ENCODE measurements around the gene AMOTL2.

Gene AMOTL2

DNA sequence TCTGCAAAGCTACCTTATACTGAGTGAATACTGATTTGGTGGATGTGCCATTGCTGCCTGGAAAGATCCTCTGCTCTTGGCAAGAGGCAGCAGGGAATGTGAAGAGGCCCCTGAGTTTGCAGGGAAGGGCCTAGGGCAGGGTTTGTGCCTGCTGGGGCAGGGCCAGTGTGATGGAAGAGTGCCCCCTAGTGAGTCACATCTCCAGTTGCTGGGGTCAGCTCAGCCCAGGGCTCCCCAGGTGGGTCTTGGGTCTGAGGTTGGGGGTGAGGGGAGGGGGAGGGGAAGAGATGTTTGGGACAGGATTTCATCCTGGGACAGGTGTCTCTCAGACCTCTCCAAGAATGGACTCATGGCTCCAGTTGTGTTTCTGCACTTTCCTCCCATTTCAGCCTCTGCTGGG lies 4.1 kb upstream of the AMOTL2 start:
- no peak for DNase-seq

DNA sequence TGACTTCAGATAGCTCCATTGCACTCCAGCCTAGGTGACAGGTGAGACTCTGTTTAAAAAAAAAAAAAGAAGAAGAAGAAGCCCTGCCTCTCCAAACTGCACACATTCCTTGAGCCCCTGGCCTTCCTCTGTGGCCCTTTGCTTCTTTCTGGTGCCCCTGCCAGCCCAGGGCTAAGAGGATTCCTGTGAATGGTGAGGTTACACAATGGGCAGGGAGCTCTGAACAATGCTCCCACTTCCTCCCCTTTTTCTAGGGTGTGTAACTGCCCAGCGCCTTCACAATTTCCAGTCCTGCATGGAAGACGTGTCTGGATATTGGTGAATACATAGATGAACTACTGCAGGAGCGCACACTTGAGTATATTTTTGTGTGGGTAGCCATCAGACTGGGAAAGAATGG lies 3.6 kb upstream of the AMOTL2 start:
- DNase-seq, result no peak

DNA sequence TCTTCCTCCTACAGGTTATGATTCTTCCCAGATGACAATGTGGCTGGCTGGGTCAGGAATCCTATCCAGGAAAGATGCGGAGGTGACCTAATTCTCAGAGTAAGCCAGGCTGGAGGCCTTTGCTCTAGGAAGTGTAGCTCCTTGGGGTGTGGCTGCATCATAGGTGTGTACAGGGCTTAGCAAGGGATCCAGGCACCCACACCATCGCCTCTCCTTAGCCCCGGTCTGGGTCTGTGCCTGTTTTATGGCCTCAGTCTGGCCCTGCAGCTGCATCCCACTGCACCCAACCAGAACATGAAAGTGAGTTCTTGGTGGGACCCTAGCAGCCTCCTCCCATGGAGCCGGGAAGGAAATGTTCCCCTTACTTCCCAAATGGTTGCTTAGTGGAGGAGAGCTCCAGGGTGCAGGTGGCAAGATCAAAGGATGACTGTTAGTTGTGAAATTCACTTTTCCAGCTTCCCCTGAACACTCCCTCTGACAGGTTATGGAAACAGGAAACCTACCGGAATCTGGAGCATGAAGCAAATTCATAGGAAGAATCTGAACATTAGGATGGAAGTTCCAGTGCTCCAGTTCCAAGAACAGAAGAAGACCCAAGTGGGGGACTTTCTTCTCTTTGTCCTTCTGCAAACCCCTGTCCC lies 2.7 kb upstream of the AMOTL2 start:
- DNase-seq, result no peak

DNA sequence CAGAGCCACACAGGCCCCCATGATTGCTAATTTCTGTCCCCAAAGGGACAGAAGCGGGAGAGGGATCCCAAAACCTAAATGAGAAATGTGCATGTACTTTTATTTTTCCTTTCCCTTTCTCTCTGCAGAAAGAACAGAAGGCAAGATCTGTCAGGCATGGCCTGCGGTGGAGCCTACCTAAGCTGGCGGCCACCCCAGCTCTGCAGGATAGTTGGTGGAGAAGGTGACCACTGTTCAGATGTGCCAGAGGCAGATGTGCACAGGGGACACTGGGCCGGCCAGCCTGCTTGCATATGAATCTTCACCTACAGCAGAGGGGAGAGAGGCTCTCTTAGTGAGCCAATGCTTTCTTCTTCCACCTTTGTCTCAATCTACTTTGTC lies 2.1 kb upstream of the AMOTL2 start:
- no peak for DNase-seq

DNA sequence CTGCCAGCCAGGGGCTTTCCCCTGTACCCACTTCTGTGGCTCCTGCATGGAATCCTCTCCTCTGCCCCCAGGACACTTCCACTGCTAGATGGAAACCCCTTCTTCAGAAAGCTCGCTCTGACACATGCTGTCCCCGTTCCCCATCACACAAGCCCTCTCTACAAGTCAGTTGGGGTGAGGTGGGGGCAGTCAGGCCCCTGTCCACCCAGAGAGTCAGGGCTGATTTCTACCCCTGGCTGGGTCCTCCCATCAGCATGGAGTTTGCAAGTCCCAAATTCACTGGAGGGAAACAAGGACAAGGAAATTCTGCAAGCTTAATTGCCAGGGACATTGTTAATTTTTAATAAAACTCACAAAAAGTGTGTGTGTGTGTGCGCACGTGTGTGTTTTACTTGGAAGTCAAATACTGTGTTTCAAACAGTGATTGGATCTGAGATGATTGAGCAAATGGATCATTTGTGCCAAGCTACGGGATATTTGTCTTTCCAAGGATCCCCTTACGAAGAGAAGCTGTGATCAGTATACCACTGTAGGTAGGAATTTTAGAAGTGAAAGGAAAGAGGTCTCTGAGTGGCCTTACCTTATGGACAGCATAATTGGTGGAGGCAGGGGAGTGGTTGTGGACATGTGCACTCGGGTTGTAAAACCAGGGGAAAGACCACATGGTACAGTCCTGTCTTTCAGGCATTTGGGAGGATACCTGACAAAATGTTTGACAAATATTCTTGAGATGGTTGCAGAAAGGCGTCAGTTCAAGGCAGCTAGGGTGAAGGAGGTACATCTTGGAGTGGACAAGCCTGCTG lies 1.5 kb upstream of the AMOTL2 start:
- no peak for DNase-seq

DNA sequence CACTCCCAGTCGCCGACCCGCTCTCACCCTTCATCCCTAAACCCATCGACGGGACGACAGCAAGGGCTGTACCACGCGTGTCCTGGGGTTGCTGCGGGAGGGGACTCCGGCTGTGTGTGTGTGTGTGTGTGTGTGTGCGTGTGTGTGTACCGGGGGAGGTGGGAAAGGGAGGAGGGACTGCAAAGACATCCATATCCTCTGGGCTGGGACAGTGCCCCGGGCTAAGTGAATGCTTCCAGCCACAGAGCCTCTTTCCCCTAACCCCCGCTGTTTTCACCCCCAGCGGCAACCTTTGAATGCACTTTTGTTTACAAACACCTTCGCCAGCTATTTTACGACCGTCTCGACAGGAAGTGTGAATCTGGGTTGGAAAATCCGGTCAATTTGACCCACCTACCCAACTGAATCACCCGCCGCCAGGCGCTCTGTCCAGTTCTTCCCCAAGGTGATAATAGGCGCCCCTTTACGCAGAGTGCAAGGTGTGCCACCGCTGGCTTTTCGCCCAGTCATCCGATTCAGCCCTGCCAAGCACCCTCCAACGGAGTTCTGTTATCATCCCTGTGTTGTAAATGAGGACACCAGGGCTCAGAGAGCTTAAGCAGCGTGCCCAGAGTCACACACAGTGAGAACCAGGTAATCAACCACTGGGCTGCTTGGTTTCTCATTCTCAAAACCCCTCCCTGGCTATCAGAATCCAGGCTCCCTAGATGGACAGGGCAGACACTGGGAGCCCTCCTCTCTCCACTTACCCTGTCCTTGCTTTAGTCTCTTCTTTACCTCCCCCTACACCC lies 739 bp upstream of the AMOTL2 start:
- DNase-seq, result no peak

DNA sequence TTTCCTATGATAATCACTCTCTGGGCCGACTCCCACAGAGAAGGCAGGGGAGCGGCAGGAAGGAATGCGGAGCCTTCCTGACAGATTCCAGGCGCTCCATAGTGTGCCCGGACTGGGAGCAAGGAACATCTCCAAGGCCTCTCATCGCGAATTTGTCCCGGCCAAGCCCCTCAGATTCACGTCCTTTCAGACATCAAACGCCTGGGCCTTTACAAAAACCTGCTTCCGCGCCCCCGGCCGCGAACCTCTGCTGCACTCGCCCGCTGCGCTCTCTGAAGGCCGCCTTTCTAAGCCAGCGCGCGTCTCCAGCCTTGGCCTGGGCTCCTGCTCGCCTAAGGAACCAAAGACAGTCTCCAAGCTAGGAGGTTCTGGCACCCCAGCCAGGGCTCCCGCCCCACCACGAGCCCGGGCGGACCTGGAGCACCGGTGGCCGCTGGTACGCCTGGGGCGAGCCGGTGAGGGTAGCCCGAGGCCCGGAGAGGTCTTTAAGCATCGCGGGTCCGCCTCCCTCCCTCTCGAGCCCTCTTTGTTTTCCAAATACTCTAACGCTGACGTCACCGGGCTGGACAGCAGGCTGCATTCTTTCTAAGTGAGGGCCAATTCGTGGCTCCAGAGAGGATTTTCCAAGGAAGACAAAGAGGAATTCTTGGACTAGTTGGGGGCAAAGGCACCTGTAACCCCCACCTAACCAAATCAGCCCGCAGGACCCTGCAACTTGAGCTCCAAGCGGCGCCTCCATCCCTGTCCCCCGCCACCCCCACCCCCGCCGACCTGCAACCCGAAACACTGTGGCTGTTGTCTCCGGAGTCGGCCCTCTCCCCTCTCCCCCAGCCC lies 759 bp downstream of the AMOTL2 start:
- peak; percentile 11 for DNase-seq

DNA sequence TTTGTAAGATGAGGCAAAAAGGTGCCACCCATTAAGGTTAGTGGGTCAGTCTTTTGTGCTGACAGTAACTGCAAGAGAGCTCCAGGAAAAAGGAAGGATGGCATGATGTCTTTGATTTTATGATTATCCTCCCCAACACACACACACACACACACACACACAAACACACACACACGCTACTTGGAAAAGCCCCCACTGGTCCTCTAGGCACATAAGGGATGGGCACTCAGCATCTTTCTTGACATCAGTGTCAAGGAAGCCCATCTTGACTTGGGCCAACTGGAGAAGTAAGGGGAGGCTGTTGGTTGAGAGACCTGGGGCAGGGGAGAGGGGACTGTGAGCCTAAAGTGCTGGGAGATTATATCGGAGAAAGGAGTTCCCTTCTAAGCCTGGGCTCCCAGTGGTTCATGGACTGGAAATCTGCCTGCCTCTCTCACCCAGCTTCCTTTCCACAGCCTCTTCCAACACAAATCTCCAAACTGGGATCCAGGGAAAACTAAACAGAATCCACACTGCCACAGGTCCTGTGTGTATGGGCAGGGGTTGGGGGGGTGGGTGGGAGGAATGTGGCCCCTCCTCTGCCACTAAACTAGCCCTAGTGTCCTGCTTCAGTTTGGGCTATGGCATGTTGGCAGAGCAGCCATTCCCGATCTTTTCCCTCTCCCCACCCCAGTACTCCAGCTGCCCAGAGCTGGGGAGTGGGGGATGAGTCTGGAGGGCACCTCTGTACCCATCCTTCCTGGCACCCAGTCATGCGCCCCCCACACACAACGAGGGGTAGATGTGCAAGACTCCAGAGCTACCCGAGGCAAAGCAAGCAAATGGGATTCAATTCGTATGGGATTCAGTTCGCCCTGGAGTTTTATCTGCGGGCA lies 1.6 kb downstream of the AMOTL2 start:
- no peak for DNase-seq

DNA sequence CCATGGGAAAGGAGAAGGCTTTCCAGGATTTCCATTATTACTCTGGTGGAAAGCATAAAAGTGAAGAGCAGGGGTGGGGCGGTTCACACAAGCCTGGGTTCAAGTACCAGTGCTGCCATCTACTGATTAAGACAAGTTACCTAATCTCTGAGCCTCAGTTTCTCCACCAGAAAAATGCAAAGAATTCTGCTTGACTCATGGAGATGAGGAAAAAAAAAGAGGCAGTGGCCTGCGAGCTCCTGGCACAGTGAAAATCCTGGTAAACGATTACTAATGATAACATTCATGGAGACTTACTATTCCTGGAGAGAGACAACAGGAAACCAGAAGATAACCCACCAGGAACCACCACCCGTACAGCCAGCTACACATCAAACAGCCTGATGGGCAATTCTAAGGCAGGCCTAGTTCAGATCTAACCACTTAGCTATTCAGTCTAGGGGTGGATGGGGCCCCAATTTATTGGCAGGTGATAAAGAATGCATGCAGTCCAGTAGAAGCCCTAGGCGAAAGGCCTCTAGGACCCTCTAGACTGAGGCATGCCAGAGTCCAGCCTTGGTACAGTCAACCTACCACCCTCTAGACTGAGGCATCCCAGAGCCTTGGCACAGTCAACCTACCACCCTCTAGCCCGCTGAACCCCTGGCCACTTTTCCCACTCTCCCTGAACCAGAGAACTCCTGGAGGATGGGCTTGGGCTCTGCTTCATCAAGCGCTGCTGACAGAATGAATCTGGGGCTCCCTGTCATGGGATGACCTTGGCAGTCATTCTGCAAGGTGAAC lies 2.5 kb downstream of the AMOTL2 start:
- no peak for DNase-seq

DNA sequence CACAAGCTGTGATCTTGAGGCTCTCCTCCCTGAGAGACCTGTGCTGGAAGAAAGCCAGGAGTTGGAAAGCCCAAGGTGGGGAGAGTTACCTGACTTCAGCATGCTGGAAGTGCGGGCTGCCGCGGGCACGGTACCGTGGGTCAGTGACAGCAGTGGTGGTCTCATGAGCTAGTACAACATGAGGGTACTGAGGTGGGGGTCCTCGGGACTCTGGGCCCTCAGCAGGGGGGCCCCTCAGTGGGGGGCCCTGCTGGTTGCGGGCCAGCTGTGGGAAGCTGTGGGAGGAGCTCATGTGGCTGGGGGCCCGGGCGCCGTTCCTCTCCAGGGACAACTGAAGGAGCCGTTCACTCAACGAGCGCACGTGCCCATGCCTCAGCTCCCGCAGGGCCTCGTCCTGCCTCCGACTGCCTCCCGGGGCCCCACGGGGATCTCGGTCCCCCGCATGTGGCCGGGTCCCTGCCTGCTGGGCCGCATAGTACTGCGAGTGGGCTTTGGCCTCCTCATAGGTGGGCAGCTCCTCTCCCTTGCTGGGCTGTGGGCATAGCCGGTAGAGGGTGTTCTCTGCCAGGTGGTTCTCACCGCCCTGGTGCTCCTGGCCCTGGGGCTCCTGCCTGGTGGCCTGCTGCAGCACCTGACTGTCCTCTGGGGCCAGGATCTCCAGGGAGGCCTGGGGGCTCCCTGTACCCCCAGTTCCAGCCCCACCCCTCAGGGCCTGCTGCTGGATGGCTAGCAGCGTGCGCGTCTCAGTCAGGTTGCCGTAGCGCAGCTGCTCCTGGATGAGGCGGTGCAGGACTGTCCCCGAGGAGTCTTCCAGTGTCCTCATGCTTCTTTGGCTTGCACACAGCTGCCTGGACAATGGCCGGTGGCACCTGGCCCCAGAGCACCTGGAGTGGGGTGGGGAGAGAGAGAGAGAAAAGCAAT lies 3.4 kb downstream of the AMOTL2 start:
- no peak for DNase-seq

DNA sequence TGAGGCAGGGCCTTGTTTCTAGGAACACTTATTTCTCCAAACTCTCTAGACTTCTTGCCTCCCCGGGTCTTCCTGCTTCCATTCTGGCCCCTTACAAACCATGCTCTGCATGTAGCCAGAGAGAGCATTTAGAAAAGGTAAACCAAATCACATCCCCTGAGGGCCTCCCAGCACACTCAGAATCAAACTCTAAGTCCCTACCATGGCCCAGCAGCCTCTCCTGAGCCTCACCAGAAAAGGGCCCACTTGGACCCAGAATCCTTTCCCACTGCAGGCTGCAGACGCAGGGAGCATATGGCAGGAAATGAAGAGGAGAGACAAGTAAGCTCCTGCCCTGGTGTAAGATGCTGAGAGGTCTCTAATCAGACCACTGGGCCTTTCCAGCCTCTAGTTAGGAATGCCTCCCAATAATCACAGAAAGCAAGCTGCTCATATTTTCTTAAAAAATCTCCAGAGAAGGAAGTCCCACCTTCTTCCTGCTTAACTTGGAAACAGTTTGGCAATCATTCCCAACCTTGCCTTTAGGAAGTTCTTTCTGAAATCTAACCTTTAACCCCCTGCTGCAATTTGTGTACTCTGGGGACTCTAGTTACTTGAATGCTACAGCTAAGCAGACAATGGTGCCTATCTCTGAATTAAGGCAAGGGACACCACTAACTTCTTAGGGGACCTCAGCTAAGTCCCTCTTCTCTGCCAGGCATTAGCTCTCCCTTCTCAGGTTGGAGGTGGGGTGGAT lies 4.2 kb downstream of the AMOTL2 start:
- no peak for DNase-seq

DNA sequence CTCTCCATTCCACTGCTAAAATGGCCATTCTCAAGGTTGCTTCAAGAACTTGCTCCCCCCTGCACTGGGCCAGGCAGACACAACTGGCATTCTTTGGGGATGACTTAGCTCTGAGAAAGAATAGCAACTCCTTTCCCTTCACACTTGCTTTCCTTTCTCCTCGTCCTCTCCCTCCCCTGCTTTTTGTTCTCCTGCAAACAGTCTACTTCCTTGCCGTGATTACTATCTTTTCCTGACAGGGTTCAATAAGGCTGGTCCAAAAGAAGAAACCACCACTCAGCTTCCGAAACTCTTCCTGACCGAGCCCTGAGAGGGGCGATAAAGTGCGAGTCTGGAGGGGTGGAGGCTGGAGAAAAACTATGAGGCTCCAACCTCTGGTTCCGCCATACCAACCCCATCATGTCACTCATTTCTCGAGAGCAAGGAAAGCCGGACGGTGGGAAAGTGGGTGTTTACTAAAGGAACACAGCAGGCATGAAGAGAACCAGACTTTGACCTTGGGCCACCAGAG lies 5.0 kb downstream of the AMOTL2 start:
- no peak for DNase-seq

DNA sequence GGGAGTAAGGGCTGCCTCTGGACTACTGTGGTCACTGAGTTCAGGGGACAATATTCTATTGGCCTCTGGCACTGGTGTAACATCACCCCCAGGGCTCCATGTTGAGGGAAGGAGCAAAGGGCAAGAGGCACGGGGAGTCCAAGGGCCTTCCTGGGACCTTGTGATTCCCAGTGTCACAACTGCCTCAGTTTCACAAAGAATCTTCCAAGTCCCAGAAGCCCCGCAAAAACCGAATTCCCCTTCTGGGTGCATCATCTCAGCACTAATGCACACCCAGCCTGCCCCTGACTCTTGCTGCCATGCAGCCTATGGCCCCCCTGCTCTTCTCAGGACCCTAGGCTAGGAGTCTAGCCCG lies 5.5 kb downstream of the AMOTL2 start:
- no peak for DNase-seq

DNA sequence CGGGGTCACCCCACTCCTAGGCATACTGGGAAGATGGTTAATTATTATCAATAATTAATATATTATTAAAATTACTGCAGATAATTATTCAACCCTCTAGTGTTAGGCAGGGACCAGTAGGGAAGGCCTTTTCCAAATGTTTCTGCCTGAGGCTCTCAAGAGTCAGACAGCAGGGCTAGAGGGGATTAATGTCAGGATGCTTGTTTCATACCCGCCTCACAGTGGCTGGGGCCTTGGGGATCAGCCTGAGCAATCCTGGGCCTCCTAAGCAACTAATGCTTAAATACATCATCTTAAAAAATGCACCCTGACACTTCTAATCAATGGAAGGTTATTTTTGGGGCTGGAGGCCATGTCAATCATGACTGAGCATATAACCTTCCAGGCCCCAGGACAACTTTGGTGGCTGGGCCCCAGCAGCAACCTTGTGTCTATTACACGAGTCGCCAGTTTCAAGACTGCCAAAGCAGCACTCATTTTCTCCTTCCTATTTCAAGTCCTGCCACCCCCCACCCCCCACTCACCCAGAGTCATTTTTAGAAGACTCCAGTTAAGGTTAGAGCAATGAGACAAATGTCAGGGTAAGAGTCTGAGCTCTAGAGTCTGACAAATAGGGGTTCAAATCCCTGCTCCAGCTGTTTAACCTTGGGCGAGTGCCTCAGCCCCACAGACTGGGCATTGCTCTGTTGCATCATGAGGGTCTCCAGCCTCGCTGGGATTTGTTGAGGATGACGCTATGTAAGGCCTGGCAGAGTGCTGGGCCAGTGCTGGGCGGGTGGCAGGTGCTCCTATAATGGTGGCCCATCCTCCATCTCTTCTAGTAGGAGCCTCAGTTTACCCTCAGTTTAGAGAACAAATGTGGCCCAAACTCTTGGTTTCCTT lies 6.1 kb downstream of the AMOTL2 start:
- no peak for DNase-seq

DNA sequence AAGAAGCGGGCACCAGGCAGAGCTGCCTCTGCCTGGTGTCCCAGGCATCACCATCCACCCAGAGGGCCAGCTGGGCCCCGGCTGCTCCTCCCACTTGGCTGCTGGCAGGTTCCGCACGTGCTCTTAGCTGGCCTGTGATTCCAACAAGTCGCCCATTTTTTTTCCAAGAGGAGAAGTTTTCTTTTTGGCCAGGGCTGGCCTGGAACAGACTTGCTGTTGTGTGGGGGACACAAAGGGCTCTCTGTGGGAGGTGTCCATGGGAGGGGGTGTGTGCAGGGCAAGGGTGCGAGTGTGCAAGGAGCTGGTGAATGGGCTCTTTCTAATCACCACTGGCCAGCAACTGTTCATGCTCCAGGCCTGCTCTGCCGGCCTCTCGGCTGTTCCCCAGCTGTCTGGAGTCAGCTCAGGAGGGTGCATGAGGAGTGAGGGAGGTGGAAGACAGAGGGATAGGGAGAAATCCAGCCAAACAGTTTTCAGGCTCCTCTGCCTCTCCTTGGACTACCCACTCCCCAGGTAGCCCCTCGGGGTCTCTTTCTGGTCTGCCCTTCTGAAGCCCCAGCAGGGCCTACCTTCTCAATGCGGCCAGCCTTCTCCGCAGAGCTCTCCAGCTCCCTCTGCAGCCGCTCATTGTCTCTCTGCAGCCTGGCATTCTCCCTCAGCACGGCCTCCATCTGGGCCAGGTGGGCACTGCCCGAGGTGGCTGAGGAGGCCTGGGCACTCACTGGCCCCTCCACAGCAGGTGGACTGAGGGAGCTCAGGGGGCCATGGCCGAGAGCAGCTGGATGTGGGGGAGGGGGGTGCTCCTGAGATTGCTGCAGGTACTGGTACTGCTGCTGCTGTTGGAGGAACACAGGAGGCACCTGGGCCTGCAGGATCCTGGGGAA lies 7.1 kb downstream of the AMOTL2 start:
- no peak for DNase-seq

DNA sequence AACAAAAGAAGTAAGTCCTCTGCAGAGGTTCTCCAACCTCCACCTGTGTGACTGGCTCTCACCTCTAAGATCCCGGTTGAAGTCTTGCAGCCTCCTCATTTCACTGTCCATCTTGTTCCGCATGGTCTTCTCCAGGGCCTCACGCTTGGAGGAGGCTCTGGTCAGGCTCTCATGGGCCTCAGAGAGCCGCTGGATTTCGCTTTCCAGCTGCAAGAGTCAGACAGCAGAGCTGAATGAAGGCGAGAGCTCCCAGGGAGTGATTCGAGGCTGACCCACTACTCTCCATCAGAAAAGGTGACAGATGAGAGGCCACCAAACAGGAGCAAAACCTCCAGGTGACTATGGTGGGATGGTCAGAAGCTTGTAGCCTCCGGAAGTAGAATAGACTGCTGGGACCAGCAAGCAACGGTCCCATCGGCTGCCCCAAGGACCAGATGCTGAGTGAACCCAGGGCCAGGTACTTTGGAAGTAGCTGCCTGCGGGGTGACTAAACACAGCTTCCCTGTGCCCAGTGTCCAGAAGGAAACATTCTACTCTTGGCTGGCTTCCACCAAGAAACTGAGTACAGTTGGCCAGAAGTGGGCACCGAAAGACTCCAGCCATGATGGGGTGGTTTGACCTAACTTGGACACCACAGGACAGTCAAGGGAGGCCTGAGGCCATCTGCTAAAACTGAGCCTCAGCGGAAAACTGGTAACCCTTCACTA lies 7.9 kb downstream of the AMOTL2 start:
- DNase-seq, result no peak

DNA sequence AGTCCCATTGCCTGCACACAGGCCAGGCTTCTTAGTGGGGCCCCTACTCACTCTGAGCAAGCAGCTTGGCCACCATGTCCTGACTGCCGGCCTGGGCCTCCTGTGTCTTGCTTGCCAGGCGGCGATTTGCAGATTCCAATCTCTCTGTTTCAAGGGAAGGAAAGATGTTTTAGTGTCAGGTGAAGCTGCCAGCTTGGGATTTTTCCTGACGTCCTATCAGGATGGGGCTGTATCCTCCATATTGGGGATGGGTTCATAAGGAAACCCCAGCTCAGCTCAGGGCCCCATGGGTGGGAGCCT lies 8.5 kb downstream of the AMOTL2 start:
- no peak for DNase-seq
